IPS DF 4.7 (cell line): ENCODE data around the gene NDUFV1.

Experiments
- DNase-seq: peaks from one replicate; pipeline ENCODE4 v3.0.0-alpha.2; 2013; ENCODE audit warnings: low spot score; ENCODE audit errors: extremely low read depth

The NDUFV1 gene

DNA sequence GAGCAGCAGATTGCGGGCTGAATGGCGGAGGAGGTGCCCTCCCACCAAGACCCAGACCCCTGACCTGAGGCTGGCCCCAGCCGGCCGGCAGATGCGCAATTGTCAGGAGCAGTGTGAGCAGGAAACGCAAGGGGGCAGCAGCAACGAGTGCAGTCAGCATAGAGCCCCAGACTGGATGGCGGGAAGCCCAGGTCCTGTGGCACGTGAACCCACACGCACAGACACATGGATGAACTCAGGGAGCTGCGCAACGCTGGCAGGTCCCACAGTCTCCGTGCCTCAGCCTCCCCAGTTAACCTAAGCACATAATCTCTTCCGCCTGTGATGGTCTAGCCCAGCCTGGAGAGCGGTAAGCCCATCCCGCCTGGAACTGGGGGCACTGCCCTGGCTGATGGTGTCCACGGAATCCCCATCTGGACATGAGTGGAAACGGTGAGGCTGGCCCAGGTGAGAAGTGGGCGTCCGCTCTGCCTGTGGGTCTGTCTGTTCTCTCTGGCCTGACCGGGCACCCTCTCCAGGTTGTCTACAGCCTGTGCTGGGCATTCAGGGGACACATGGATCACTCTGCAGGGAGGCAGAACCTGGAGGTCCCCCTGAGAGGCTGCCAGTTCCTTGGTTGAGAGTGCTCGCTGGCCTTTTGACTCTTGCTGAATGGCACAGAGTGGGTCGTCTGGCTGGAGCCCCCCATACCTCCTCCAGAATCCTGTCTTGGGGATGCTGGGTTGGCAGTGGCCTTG is 33.5 kb downstream of the NDUFV1 start:
- no peak for DNase-seq

DNA sequence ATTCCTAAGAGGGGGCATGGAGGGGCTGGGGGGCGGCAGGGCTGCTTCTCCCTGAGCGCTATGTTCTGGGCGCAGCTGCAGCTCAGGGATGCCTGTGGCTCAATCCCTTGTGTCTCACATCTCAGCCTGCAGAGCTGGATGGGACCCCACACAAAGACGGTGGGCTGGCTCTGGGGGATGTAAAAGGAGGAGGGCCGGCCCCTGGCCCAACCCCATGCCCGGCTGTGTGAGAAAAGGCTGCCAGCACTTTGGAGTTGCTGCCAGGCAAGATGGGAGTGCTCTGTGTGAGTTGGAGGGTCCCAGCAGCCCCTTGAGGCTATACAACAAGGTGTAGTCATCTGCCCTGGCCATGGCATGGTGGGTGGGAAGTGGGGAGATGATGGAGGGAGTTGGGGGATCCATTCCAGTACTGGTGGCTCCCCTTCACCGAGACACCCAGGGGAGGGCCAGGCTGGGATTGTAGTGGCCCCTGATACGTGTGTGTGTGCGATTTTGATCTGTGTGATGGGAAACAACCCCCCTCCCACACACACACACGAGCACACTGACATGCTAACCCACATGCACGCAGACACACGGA is 34.1 kb downstream of the NDUFV1 start:
- no peak for DNase-seq

DNA sequence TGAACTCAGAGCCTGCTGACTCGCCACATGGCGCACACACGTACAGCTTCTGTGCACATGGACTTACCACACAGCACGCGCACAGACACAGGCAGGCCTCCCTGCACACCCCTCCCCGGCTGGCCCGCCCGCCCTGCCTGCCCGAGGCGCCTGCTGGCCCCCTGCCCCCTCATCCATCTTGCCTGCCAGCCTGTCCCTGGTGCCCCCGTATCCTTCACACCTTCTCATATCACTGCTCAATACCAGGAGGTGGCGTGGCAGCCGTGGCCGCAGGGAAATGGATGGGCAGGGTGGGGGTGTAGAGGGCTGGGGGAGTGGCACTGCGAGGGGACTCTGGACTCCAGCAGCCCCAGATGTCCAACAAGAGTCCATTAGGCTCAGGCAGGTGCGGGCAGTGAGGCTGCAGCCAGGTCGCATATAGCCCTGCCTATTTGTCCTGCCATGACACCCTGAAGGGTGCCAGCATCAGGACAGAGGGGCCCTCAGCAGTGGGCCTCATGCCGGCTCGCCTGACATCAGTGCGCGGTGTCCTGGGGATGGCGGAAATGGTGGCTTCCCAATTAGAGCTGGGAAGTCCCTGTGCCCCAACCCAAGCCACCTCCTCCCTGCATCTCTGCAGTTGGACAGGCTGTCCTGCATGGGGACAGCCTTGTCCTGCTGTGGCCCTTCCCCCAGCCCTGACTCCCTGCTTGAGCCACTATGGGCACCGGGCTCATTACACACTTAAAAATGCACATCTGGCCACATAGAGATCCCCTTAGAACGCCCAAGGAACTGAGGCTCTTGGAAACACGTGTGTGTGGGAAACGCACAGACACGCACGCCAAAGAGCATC is 34.8 kb downstream of the NDUFV1 start:
- no peak for DNase-seq

DNA sequence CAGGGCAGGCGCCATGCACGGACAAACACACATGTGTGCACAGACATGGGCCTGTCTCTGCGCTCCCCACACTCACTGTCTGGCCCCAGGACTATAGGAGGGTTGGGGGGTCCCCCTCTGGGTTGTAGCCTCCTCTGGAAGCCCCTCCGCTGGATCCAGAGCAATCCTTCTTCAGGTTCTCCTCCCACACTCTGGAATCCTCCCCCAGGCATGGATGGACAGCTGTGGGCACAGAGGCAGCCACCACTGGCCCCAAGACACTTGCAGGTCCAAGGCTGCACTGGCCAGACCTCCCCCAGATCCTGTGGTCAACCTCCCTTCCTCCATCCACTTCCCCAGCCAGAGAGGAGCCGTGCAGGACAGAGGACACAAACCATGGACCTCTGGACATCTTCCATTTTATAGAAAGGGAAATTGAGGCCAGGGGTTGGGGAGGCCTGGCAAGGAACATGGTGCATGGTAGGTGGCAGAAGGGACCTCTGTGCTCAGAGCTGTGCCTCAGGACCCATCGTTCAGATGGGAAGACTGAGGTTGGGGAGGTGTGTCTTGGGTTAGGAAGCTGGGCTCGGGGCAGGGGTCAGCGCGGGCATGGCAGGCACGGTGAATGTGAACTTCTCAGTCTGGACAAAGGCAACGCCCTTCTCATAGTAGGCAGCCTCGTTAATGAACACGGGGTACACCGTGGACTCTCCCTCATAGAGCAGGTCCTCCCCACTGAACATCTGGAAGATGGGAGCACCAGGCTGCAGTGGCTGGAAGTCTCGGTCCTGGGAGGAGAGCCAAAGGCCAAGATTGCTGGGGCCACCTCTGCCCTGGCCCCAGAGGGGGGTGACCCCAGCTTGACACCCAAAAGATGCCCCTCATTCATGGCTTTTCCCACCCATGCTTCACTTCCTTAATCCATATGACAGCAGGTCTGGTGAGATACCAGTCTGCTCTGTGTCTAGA is 35.7 kb downstream of the NDUFV1 start:
- no peak for DNase-seq

DNA sequence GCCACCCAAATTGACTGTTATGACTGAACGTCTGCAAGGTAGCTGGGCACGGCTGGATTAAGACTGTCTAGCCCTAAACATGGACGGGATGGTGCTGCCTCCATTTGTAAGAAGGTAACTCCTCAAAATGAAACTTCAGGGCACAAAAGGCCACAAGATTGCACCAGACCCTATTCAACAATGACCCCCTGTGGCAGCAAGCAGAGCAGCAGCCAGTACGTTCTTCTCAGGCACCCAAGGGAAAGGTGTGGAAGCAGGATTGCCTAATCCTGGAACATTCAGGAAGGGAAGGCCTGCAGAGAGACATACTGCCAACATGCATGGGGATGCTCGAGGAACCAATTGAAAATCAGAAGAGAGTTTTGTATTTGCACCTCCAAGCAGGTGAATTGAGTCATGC is 37.3 kb downstream of the NDUFV1 start:
- DNase-seq, result no peak

DNA sequence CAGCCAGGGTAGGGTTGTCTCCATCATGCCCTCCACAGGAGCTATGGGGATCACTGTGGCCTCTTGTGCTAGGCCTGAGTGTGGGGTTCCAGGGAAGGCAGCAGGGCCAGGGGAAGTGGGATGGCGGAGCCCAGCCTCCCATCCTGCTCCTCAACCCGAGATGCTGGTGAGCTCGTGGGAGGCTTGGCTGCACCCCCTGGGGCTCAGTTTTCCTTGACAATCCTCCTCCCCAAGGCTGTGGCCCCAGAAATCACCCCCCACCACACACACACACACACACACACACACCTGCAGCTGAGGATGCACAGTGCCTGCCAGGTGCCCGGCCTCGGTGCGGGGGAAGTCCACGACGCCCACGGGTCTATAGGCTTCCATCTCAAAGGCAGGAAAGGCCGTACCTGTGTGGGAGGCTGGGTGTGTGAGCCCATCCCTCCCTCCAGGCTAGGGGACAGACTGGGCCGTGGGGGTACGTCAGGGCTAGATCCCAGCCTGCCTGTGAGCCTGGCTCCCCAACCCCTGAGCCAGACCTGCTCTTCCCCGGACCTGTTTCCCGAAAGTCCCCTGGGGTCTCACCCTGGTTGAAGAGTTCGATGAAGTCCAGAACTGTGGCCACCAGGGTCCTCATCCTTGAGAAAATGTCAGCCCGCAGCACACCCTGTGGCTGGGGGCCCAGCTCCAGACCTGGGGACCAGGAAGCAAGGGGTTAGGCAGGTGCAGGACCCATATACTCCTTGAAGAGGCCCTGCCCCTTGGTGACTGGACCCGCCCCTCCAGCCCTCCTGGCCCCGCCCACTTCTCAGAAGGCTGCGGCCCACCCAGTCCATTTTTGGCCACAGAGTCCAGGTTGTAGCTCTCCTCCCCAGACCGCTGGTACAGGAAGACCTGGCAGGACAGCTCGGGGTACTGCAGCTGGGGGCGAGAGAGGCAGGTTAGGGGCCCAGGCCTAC is 38.0 kb downstream of the NDUFV1 start:
- no peak for DNase-seq

DNA sequence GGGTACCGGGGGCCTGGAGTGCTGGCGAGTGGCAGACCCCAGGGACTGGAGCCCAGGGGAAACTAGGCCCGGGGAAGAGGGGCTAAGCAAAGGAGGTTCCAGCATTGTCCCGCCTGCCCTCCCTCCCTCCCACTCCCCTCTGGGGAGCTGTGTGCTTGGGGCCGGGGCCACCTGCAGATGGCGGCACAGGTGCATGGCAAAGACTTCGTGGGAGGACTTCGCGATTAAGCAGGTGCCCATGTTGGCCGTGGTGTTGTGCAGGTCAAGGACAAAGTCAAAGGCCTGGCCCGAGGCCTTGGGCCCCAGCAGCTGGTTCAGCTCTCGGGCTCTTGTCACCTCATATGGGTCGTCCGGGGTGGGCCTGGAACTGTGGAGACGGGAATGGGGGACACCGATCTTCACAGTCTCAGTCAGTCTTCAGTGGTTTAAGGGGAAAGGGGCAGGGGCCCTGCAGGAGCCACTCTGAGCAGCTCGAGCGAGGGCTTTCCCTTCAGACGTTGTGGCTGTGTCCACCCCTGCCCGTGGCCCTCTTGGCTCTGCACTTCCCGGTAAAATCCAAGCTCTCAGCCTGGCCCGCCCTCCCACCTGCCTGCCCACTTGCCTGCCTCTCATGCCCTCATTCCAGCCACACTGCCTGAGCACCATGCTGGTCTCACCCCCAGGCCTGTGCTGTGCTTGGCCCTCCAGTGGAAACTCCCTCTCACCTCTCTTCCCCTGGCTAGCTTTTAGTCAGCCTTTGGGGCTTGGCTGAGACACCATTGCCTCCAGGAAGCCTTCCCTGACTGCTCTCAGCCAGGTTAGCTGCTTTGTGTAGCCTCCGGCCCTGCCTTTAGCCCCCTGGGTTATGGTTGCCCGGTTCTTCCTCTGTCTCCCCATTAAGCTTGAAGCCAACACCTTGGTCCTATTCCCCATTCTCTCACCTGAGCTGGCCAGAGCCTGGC is 39.1 kb downstream of the NDUFV1 start:
- no peak for DNase-seq

DNA sequence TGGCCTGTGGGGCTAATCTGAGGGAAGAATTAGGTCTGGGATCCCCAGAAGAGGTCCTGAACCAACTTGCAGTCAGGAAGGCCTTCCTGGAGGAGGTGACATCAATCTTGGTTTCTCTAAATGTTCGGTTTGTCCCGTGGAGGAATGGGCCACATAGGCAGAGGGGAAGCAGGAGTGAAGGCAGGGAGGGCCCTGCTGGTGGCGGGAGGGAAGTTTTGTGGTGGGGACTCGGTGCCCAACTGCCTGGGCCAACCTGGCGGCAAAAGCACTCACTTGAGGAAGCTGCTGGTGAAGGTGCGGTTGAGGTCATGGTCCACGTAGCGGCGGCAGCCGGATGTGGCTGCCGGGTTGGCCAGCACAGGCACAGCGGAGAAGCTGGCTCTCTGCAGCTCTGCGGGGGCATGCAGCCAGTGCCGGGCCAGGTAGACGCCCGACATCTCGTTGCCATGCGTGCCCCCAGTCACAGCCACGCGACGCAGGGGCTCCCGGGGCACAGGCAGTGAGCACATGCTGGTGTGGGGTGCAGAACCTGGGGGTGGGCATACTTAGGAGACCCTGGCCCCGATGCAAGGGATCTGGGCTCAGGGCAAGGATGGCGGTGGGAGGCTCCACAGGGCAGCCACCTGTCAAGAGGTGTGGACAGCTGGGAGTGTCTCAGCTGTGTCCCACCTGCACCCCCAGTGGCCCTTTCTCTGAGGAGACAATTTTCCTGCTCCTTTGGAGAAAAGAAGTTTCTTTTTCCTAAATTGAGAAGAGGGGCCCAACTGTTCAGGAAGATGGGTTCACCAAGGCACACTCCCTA is 40.0 kb downstream of the NDUFV1 start:
- no peak for DNase-seq

DNA sequence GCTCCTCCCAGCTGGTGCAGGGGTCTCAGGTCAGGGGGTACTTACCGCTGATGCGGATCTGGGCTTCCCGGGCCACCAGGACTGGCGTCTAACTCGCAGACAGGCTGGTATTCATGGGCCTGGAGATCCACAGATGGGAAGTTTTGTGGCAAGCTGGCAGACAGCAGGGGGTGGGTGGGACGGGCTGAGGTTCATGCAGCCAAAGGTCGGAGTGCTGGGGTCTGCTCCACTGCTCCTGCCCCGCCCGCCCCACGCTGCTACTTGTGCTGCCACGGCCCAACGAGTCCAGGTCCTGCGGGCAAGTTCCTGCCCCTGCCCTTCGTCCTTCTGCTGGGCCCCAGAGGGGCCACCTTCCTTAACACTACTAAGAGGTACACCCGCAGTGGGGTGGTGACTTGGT is 40.7 kb downstream of the NDUFV1 start:
- DNase-seq, result no peak

DNA sequence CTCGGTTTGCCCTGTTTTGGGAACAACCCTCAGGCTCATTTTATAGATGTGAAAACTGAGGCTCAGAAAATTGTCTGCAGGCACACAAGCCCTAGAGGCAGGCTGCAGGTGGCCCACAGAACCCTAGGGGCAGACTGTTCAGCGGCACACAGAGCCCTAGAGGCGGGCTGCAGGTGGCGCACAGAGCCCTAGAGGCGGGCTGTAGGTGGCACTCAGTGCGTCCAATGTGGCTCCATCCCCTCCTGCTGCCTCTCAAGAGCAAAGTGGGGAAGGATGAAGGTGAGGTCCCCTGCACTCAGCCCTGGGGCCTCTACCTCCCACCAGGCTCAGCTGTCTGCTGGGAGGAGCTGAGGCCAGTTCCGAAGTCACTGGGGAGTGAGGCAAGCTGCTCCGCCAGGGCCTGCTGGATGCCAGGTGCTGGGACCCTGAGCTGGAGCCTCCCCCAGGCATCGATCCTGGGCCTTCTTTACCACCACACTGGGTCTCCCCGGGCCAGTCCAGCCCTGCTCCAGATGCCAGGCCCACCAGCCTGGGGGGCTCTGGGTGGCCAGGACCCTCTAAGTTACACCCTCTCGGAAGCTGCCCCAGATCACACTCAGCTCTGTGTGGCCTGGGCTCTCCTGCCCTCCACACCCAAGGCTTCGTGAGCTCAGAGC is 41.5 kb downstream of the NDUFV1 start:
- no peak for DNase-seq

DNA sequence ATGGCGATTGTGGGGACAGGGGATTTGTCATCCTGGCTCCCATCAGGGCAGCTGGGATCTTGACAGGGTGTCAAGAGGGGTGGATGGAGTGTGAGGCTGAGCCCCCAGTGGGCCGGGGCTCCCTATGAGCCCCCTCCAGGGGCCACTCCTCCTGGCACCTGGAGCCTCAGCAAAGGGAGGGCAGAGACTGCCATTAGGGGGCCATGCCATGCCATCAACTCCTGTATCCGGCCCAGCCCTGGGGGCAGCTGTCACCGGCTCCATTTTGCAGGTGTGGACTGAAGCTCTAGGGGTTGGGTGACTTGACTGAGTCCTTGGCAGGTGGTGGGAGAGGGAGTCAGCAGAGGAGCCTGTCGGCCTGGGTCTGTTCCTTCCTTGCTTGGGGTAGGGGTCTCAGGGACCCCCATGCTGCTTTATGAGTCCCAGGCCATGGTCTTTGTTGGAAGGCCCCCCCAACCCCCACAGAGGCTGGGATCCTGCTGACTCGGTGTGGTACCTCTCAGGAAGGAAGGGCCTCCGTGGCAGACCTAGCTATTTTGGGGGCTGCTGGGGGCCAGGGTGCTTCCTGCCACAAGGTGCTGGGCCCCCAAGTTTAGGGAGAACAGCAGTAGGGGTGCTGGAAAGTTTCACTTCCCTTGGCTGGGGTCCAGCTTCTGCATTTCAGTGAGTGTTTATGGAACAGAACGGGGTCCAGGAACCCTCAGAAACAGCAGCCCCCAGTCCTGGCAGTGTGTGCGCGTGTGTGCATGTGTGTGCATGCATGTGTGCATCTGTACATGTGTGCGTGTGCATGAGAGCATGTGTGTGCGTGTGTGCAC is 42.3 kb downstream of the NDUFV1 start:
- DNase-seq, result no peak

DNA sequence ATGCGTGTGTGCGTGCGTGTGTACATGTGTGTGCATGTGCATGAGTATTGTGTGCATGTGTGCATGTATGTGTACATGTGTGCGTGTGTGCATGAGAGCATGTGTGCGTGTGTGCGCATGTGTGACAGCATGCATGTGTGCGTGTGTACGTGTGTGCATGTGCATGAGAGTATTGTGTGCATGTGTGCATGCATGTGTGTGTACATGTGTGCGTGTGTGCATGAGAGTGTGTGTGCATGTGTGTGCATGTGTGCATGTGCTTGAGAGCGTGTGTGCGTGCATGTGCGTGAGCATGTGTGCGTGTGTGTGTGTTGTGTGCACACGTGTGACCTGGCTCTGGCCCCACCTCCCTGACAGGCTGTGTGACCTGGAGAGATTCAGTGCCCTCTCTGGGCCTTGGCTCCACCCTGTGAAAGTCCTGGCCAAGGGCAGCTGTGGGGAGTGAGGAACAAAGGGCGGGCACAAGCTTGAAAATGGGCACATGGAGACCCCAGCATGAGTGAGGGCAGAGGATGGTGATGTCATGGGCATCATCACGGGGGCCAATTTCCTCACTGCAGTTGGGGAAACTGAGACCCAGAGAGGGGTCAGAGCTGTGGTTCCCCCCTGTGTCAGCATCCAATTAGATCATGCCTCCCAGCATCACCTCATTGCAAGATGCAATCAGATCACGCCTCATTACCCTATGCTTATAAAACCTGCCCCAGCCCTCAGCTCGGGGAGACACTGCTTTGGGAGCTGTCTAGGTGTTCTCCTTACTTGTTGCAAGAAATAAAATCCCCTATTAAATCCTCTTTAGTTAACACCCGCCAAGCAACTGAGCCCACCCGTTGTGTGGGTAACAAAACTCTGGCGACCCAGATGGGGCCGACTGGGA is 43.1 kb downstream of the NDUFV1 start:
- DNase-seq, result no peak

DNA sequence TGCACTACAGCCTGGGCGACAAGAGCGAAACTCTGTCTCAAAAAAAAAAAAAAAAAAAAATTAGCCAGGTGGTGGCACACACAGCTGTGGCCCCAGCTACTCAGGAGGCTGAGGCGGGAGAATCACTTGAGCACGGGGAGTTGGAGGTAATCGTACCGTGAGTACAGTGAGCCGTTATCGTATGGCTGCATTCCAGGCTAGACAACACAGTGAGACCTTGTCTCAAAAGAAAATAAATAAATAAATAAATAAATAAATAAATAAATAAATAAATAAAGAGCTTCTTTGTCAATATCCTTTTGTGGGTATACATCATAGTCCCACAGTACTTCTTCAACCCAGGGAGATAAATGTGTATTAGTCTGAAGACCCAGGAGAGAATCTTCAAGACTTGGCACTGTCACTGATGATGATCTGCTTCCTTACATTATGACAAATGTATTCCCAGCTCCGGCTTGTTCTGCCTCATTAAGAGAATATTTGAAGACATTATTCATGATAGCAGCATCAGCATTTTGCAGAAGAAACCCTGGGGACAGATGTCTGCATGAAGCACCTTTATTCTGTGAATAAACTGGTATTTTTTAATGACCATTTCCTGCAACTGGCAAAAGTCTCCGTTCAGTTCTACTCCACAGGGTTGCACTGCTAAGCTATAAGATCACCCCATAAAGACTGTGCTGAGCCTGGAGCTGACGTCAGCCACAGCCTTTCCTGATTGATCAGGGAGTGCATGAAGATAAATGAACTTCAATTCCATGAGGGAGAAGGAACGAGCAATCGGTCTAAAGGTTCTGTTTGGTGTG is 45.4 kb downstream of the NDUFV1 start:
- DNase-seq, result no peak

DNA sequence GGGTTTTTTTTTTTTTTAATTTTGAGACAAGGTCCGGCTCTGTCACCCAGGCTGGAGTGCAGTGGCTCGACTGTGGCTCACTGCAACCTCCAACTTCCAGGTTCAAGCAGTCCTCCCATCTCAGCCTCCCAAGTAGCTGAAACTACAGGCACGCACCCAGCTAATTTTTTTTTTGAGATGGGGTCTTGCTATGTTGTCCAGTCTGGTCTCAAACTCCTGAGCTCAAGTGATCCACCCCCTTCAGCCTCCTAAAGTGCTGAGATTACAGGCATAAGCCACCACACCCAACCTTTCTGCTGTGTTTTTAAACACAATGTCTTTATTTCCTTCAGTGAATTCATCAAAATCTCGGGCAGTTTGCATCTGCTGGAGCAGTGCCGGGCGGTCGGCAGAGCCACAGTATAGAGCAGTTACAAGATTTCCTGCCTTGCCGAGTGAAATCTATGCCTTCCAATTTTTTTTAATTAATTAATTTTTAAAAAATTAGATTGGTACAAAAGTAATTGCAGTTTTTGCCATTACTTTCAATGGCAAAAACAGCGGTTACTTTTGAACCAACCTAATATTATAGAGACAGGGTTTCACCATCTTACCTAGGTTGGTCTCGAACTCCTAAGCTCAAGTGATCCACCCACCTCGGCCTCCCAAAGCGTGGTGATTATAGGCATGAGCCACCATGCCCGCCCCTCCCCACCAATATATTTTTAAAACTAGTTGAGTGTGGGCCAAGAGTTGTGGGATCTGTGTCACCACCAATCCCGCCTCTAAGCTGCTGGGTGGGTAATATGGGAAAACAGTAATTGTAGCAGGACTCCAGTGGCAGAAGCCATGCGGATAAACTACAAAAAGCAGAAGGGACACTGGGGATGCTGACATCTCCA is 46.5 kb downstream of the NDUFV1 start:
- no peak for DNase-seq
